Measurements from ENCODE around the gene ATRNL1. TPM values are rescaled to one million over a fixed set of nuclear protein-coding genes. Genes with fewer than 3 reads are reported as not detected.

ATRNL1 gene
- total and polyA plus RNA-seq, 2 experiments from 2014 or later: 4.8 to 29.7 TPM

- TF ChIP-seq JUNB (IDR thresholded peaks at IDR 0.05; ENCODE audit: unreplicated experiment) (no peak), STAT1 (IDR thresholded peaks at IDR 0.05; ENCODE audit: unreplicated experiment) (no peak), NANOG (IDR thresholded peaks at IDR 0.05; ENCODE audit: borderline replicate concordance) (no peak), POLR2AphosphoS5 (IDR thresholded peaks at IDR 0.05; ENCODE audit: low read depth) (no peak), CREB1 (CRISPR knock-in tag; IDR thresholded peaks at IDR 0.05; ENCODE audit: low read depth) (no peak), ZNF331 (CRISPR knock-in tag; IDR thresholded peaks at IDR 0.05; ENCODE audit: low read depth) (no peak), ZNF114 (CRISPR knock-in tag; IDR thresholded peaks at IDR 0.05) (no peak), EZH2 (IDR thresholded peaks at IDR 0.05; ENCODE audit: low read depth, unreplicated experiment) (no peak), CTCF (conservative IDR thresholded peaks at IDR 0.05; ENCODE audit: low read depth in 2 of 2) (no peak)
Observed at GRCh38 chr10:115790220-115790619, 697.1 kb downstream of the ATRNL1 start (continued).

GRCh38 chr10:115795964-115796363 is 702.8 kb downstream of the ATRNL1 start:
- H3K4me1 ChIP-seq (ENCODE audit: insufficient read depth): peaks cover 7% of the 10 kb centered on the region
- no peaks in the 10 kb centered on the region for H3K27me3 ChIP-seq (ENCODE audit: insufficient read depth)
- H3K36me3 Mint-ChIP-seq (ENCODE audit: low read depth): peaks cover 5% of the 10 kb centered on the region
- peaks cover 5% of the 10 kb centered on the region; the same call in 2 of the 3 replicates for H3K9me3 Mint-ChIP-seq
- H3F3A ChIP-seq (replicated peaks; ENCODE audit: low read depth): no peaks in the 10 kb centered on the region
- ATAC-seq (no peak), DNase-seq (ENCODE audit: low spot score) (no peak)
- H3K36me3 ChIP-seq (ENCODE audit: insufficient read depth): 0 out of 2 replicates have a peak, but pooled peaks cover 10% of the 10 kb centered on the region
- no peak overlapping the region for H3K27ac ChIP-seq (ENCODE audit: low read depth)
- no peaks in the 10 kb centered on the region for H4K20me1 ChIP-seq (replicated peaks; ENCODE audit: insufficient read depth)
- no peak overlapping the region for H2AFZ ChIP-seq
- no peaks in the 10 kb centered on the region for H3K79me2 ChIP-seq (replicated peaks; ENCODE audit: insufficient read depth)
- peaks cover 8% of the 10 kb centered on the region for H3K4me1 Mint-ChIP-seq
- H3K9me2 ChIP-seq (ENCODE audit: insufficient read depth): no peaks in the 10 kb centered on the region
- H3K4me3 Mint-ChIP-seq: no peak overlapping the region
- no peak overlapping the region for H3K4me3 ChIP-seq
- H3K4me2 ChIP-seq: no peak overlapping the region
- no peak overlapping the region for H3K27ac Mint-ChIP-seq
- H3K27me3 Mint-ChIP-seq (ENCODE audit: insufficient read depth, low read depth, poor library complexity): no peaks in the 10 kb centered on the region
- no peak for TF ChIP-seq JUNB (IDR thresholded peaks at IDR 0.05; ENCODE audit: unreplicated experiment)
- TF ChIP-seq EZH2 (IDR thresholded peaks at IDR 0.05; ENCODE audit: low read depth, unreplicated experiment): no peak
- no peak for TF ChIP-seq ZNF114 (CRISPR knock-in tag; IDR thresholded peaks at IDR 0.05)
- no peak for TF ChIP-seq NANOG (IDR thresholded peaks at IDR 0.05; ENCODE audit: borderline replicate concordance)
- no peak for TF ChIP-seq CTCF (conservative IDR thresholded peaks at IDR 0.05; ENCODE audit: low read depth in 2 of 2)
- TF ChIP-seq CREB1 (CRISPR knock-in tag; IDR thresholded peaks at IDR 0.05; ENCODE audit: low read depth): no peak
- TF ChIP-seq REST (IDR thresholded peaks at IDR 0.05; ENCODE audit: unreplicated experiment): no peak
- no peak for TF ChIP-seq EZH2phosphoT487 (IDR thresholded peaks at IDR 0.05; ENCODE audit: unreplicated experiment)
- no peak for TF ChIP-seq POLR2AphosphoS5 (IDR thresholded peaks at IDR 0.05; ENCODE audit: low read depth)

All from GM23338 (cell line).